GM12878 (cell line): Measurements from ENCODE around the gene PPP1R3E. TPM values are rescaled to one million over a fixed set of nuclear protein-coding genes. Genes with fewer than 3 reads are reported as not detected.

Experiments used
- ATAC-seq: fragments of 200-7000 bp; cut with Tn5 transposase; 3 replicates; pipeline ENCODE4 v1.9.1; 2020; ENCODE audit warnings: mild to moderate bottlenecking, moderate library complexity
- BruUV-seq: library from RNA; stranded (reverse); fragments of 400-500 nt; replicated peaks from 2 replicates; lab custom pipeline; 2021; lab: Mats Ljungman, UMichigan
- CTCF ChIA-PET: fragments of 300-600 bp; sonication (Branson Sonifier 250); formaldehyde crosslinking; extraction: SDS; loops from one replicate; lab custom pipeline; 2021; ENCODE audit warnings: inconsistent platforms; lab: Yijun Ruan, JAX
- POLR2A ChIA-PET: fragments of 350-600 bp; formaldehyde crosslinking; extraction: SDS; loops from one replicate; lab custom pipeline; 2021; ENCODE audit warnings: inconsistent platforms; lab: Charles Lee
- RAD21 ChIA-PET: fragments of 300-600 bp; sonication (Branson Sonifier 250); formaldehyde crosslinking; loops from one replicate; lab custom pipeline; 2023; ENCODE audit warnings: antibody characterized with exemption; ENCODE audit not compliant: unreplicated experiment; lab: Charles Lee
- SMC1A ChIA-PET: fragments of 300-600 bp; sonication (Branson Sonifier 250); formaldehyde crosslinking; loops from one replicate; lab custom pipeline; 2023; ENCODE audit not compliant: unreplicated experiment, uncharacterized antibody; lab: Charles Lee
- DNase-seq: peaks from one replicate; pipeline ENCODE4 v3.0.0-alpha.2; 2011; ENCODE audit warnings: low read depth, low spot score
- FAIRE-seq: peaks from 3 replicates; lab custom pipeline; 2011; peaks lifted over from hg19 to GRCh38; lab: Jason Lieb, UNC
- H2AFZ ChIP-seq: 2 replicates; pipeline ENCODE4 v1.6.0; 2011; ENCODE audit warnings: low read depth, low read length, control low read depth; ENCODE audit not compliant: control insufficient read depth
- H3K27ac ChIP-seq: 2 replicates; pipeline ENCODE4 v1.5.1; 2011; ENCODE audit warnings: control low read depth; ENCODE audit not compliant: control insufficient read depth, insufficient read depth
- H3K27me3 ChIP-seq, 2 experiments: replicated peaks in 1 of 2; 2 replicates each; pipeline versions ENCODE4 v1.6.0 to v1.6.1; 2011; ENCODE audit warnings: low read length in 1 of 2; ENCODE audit not compliant: control insufficient read depth in 2 of 2, insufficient read depth in 2 of 2
- H3K36me3 ChIP-seq, 2 experiments: 2 replicates each; pipeline ENCODE4 v1.5.1; 2011; ENCODE audit warnings: low read length in 1 of 2; ENCODE audit not compliant: control insufficient read depth in 2 of 2, insufficient read depth in 2 of 2
- H3K4me1 ChIP-seq: 2 replicates; pipeline ENCODE4 v1.6.1; 2011; ENCODE audit warnings: mild to moderate bottlenecking, low read length, moderate library complexity, mixed read lengths; ENCODE audit not compliant: control insufficient read depth, insufficient read depth
- H3K4me2 ChIP-seq: 2 replicates; pipeline ENCODE4 v1.6.0; 2011; ENCODE audit warnings: control low read depth; ENCODE audit not compliant: control insufficient read depth, insufficient read depth
- H3K4me3 ChIP-seq: fragments of 200-600 bp; sonication (generic); 2 replicates; pipeline ENCODE4 v1.5.1; 2016
- H3K79me2 ChIP-seq: 2 replicates; pipeline ENCODE4 v1.6.0; 2011; ENCODE audit warnings: low read length; ENCODE audit not compliant: control insufficient read depth, insufficient read depth
- H3K9ac ChIP-seq: 2 replicates; pipeline ENCODE4 v1.8.0; 2011; ENCODE audit warnings: low read length, control low read depth, mixed read lengths; ENCODE audit not compliant: control insufficient read depth, insufficient read depth
- H3K9me3 ChIP-seq: replicated peaks from 3 replicates; pipeline ENCODE4 v1.5.1; 2011; ENCODE audit warnings: mild to moderate bottlenecking, low read length; ENCODE audit not compliant: control insufficient read depth, insufficient read depth
- H4K20me1 ChIP-seq: 2 replicates; pipeline ENCODE4 v1.6.0; 2011; ENCODE audit not compliant: control insufficient read depth, insufficient read depth
- CREM ChIP-seq: IDR thresholded peaks from 2 replicates; pipeline ENCODE4 v1.6.1; 2014; ENCODE audit warnings: antibody characterized with exemption, low read depth
- NFYA ChIP-seq: IDR thresholded peaks from 2 replicates; pipeline ENCODE4 v1.6.1; 2011; ENCODE audit warnings: low read depth, mild to moderate bottlenecking, low read length, improper control_type of control experiment, borderline replicate concordance
- RBBP5 ChIP-seq: fragments of 200-600 bp; sonication (generic); conservative IDR thresholded peaks from 2 replicates; pipeline ENCODE4 v1.6.1; 2016
- SIX5 ChIP-seq: IDR thresholded peaks from 2 replicates; pipeline ENCODE4 v1.6.1; 2011; ENCODE audit warnings: mild to moderate bottlenecking, low read depth, low read length, moderate library complexity; ENCODE audit not compliant: severe bottlenecking
- ZNF592 ChIP-seq: fragments of 450-650 bp; IDR thresholded peaks from 2 replicates; pipeline ENCODE4 v1.6.1; 2017; ENCODE audit warnings: mild to moderate bottlenecking, moderate library complexity
- WGBS: methylation state at CpG from one replicate; pipeline ENCODE4 v1.1.6; 2016; ENCODE audit warnings: low lambda C conversion rate; ENCODE audit not compliant: insufficient replicate concordance, insufficient coverage; ENCODE audit errors: missing lambda C conversion rate; 5-methylcytosine and 5-hydroxymethylcytosine counted together
- in situ Hi-C: fragments of 300-500 bp; cut with MboI; formaldehyde crosslinking; loops from 9 replicates; pipeline ENCODE4 v1.14.3; 2018; ENCODE audit warnings: mixed read lengths
- intact Hi-C: fragments of 100-400 bp; cut with micrococcal nuclease; formaldehyde crosslinking; loops from one replicate; pipeline ENCODE4 v1.14.2; 2022; ENCODE audit not compliant: unreplicated experiment
- polyA plus RNA-seq, 11 experiments: library from polyadenylated mRNA; depleted of rRNA in 4 of 11; unstranded in 6 of 11; stranded (reverse) in 5 of 11; fragments of >200 nt; fragmentation: Nextera tagmentation in 4 of 11; fragmentation: Illumina TruSeq in 1 of 11; extraction: Ambion mirVana in 4 of 11; extraction: Trizol in 1 of 11; gene quantifications; 1 replicate in 1 of 11; 2 replicates in 10 of 11; pipeline versions ENCODE4 v1.2.1 to v1.2.3, GENCODE V29; 2011 to 2016; ENCODE audit warnings: inconsistent platforms in 2 of 11, missing spikeins in 2 of 11, low read depth in 1 of 11
- total RNA-seq, 4 experiments: library from RNA; depleted of rRNA in 3 of 4; stranded (reverse); fragments of >200 nt in 3 of 4; fragmentation: Illumina TruSeq in 1 of 4; extraction: Trizol in 1 of 4; gene quantifications; 2 replicates each; pipeline versions ENCODE4 v1.2.1 to v1.2.3, GENCODE V29; 2013 to 2021
- TF ChIP-seq, protein P1 (sequence below): IDR thresholded peaks from 2 replicates; pipeline ENCODE4 v1.6.1; 2012; ENCODE audit warnings: low read depth, low read length, improper control_type of control experiment

Gene PPP1R3E
- total and polyA plus RNA-seq, 10 of the 15 experiments (the other 5 are each of a cell fraction or from before 2014, with no cell fraction given): 4.6 to 26.4 (median 7.1) TPM

- H3K9ac ChIP-seq: no peak overlapping the region
- no peaks in the 10 kb centered on the region for H3K79me2 ChIP-seq
- no peak overlapping the region for H3K4me3 ChIP-seq
- intact Hi-C loops: no loop called here
- ChIA-PET POLR2A (interaction anchor here (0.6 kb wide), 2 partner anchors 398 to 1750 kb away, joined by 3 to 4 read pairs; no protein-coding TSS in a partner anchor), SMC1A (no interaction called here), RAD21 (no interaction called here), CTCF (interaction anchor here (1.1 to 1.3 kb wide), 2 partner anchors 9 to 44 kb away, joined by 3 read pairs; no protein-coding TSS in a partner anchor)
- H2AFZ ChIP-seq: no peak overlapping the region
- no peak for TF ChIP-seq ZNF592
- TF ChIP-seq NFYA: no peak
- TF ChIP-seq, protein P1, sequence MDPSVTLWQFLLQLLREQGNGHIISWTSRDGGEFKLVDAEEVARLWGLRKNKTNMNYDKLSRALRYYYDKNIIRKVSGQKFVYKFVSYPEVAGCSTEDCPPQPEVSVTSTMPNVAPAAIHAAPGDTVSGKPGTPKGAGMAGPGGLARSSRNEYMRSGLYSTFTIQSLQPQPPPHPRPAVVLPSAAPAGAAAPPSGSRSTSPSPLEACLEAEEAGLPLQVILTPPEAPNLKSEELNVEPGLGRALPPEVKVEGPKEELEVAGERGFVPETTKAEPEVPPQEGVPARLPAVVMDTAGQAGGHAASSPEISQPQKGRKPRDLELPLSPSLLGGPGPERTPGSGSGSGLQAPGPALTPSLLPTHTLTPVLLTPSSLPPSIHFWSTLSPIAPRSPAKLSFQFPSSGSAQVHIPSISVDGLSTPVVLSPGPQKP: no peak
- TF ChIP-seq RBBP5: no peak
- TF ChIP-seq SIX5: no peak
- no peak for TF ChIP-seq CREM
- no peaks in the 10 kb centered on the region for H3K4me1 ChIP-seq
- H3K4me2 ChIP-seq: no peak overlapping the region
- no peaks in the 10 kb centered on the region for H3K36me3 ChIP-seq
- BruUV-seq: no TSS peak
- WGBS: 19% methylated on average over 5 of the region's 5 CpGs
- DNase-seq: no peak
- no peak for FAIRE-seq
- H3K27ac ChIP-seq: no peak overlapping the region
- ATAC-seq: no peak
- in situ Hi-C loops: no loop called here
- no peaks in the 10 kb centered on the region; the same call in 2 of the 3 replicates for H3K9me3 ChIP-seq
- H4K20me1 ChIP-seq: no peaks in the 10 kb centered on the region
- no peaks in the 10 kb centered on the region for H3K27me3 ChIP-seq
Measured at GRCh38 chr14:23335623-23336022, 33.0 kb upstream of the PPP1R3E start.
